ENCODE data around the gene NPC1. TPM values are rescaled to one million over a fixed set of nuclear protein-coding genes. Genes with fewer than 3 reads are reported as not detected.

Gene NPC1
- total RNA-seq, 1 donor from 2014 or later = 42.0 TPM

DNA sequence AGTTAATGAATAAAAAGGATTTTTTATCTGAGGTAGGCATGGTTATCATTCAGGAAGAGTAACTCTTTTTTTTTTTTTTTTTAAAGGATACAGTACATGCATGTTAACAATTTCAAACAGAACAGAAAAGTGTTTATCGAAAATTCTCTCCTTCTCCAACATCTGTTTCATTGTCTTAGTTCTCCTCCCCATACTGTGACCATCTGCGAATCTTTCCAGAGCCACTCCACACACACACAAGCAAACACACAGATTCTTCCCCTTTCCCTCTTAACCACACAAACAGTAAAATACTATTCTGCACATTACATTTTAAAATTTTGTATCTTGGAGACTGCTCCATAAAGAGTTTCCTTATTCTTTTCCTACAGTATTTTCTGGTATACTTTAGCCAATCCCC lies 38.0 kb downstream of the NPC1 start:
- DNase-seq (ENCODE audit: low spot score) = no peak

DNA sequence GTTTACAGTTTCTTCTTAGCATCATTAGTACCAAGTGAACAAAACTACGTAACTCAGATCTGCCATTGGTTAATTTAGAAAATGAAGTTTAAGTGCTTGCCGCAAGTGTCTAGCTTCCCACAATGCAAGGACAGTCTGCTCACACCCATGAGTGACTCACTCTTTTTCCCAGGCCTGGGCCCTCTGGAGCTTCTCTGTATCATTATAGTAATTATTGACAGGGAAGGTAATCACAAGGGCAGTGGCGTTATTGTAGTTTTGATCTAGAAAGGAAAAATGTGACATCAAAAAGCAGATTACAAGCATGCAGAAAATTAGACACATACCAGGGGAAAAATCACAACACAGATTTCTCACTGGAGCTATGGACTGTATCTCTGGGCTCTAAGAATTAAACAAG lies 38.5 kb downstream of the NPC1 start:
- no peak for DNase-seq (ENCODE audit: low spot score)

DNA sequence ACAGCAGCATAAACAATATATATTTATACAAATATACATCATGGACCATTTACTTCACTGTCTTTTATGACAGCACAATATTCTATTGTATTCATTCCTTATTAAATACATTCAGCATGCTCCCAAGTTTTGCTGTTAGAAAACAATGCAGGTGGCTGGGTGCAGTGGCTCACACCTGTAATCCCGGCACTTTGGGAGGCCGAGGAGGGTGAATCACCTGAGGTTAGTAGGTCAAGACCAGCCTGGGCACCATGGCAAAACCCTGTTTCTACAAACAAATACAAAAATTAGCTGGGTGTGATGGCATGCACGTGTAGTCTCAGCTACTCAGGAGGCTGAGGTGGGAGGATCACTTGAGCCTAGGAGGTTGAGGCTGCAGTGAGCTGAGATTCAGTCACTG lies 39.0 kb downstream of the NPC1 start:
- no peak for DNase-seq (ENCODE audit: low spot score)

DNA sequence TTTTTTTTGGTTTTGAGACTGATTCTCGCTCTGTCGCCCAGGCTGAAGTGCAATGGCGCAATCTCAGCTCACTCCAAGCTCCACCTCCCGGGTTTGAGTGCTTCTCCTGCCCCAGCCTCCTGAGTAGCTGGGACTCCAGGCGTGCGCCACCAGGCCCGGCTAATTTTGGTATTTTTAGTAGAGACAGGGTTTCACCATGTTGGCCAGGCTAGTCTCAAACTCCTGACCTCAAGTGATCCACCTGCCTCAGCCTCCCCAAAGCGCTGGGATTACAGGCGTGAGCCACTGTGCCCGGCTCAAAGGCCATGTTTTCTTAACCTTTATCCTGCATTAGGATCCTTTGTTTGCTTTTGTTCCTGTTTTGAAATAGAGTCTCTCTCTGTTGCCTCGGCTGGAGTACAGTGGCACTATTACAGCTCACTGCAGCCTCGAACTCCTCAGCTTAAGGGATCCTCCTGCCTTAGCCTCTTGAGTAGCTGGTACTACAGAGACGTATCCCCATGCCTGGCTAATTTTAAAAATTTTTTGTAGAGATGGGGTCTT lies 41.0 kb downstream of the NPC1 start:
- DNase-seq (ENCODE audit: low spot score) = no peak

DNA sequence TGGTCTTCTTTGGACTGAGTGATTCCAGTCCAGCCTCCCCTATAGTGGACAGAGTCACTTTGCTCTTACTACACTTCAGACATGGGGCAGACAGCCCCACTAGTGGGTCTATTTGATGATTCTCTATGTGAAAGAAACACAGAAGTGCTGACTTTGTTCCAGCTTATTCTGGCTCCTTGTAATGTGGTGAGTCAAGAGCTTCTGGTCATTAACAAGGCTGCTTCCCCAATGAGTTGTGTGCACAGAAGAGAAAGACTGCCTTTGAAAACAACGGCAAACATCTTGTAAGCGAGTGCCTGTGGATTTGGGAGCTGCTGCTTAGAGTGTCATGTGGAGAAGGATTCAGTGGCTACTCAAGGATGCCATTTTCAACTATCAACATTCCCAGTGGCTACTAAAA lies 43.8 kb downstream of the NPC1 start:
- DNase-seq (ENCODE audit: low spot score) = no peak

DNA sequence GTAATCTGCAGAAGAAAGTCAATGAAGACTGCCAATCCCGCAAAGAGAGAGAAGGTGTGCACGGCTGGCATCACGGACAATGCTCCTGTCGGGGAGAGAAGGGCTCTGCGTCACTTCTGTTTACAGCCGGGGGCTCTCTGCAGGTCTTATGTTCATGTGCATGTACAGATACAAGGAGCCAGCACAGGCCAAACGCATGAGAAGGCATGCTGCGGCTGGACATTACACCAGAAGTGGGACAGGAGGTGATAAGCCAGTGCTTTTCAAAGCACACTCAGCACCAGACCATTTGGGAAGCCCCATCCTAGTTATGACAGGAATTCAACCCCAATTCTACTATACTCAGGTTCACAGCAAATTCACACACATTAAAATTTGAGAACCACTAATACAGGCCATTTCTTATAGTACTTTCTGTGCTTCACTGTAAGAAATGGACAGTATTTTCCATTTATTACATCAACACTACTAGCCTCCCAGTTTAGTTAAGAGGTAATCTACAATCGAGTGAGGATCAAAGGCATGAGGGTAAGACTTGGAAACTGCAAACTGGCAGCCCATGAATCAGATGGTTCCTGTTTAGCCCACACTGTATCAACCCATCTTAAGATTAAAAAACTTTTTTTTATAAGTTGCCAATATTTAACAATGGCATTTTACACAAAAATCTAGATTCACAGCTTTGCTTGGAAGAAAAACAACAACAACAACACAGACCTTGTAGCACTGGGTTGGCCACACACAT lies 44.8 kb downstream of the NPC1 start:
- DNase-seq (ENCODE audit: low spot score) = no peak

DNA sequence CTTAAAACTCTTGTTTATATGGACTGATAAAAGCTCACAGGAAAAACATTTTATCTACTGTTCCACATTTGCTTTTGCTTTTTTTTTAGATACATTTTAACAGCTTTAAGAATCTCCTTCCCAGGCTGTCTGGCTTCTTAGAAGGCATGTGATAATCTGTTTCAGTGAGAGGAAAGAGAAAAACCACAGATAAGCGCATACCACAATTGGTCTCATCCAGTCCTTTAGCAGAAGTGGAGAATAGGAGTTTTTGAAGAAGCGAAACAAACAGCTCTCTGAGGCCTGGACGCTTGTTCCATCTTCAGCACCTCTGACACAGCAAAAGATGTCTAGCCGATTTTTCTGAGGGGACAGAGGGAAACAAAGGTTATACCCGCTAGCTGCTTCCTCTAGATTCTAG lies 45.4 kb downstream of the NPC1 start:
- no peak for DNase-seq (ENCODE audit: low spot score)

GRCh38 chr18:23539911-23540525 lies 46.3 kb downstream of the NPC1 start:
- no peak for DNase-seq (ENCODE audit: low spot score)

DNA sequence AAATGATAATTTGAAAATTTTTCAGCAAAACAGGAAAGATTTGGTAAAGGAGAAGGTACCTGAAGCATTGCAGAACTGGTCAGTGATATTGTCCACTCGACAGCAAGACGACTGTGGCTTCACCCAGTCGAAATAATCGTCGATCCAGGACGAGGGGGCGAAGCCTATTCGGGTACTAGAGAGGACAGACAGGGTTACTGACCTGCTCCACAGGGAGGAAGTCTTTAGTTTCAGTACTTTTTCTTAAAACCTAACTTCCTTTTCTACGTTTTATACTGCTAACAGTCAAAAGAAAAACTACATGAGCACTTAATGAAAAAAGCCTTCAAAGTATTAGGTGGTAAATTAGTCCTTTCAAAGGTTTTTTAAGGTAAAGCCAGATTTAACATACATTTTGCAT lies 47.0 kb downstream of the NPC1 start:
- DNase-seq (ENCODE audit: low spot score) = no peak

DNA sequence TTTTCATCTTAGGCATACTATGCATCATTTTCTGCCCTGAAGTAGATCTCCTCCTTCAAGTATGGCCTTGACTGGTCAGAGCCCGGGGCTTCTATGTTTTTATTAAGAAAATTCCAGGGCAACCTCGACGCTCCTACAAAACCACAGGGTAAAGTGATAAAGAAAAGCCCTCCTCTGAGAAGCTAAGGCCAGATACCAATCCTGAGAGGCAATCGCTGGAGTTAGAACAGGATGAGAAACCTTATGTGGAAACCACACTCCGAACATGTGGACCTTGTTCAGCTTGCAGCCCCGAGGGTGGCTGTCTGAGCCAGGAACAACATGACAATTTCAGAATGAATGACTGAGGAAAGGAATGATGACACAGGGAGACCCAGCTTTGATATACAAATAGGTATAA lies 47.4 kb downstream of the NPC1 start:
- no peak for DNase-seq (ENCODE audit: low spot score)

DNA sequence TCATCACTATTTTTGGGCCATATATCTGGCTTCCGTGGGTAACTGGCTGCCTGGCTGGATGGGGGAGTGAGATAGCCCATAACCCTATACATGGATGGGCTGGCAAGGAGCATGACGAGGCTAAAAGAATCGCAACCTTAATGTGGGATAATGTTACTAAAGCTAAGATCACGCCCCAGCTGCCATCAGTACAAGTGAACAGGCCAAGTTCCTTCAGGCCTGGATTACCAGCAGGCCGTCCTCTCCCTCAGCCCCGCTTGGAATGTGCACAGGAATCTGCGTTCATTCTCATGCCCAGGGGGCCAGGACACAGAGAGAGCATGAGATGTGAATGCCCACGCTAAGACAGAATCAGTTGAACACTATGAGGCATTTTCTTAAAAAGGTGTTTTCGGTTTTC lies 48.3 kb downstream of the NPC1 start:
- DNase-seq (ENCODE audit: low spot score) = no peak

DNA sequence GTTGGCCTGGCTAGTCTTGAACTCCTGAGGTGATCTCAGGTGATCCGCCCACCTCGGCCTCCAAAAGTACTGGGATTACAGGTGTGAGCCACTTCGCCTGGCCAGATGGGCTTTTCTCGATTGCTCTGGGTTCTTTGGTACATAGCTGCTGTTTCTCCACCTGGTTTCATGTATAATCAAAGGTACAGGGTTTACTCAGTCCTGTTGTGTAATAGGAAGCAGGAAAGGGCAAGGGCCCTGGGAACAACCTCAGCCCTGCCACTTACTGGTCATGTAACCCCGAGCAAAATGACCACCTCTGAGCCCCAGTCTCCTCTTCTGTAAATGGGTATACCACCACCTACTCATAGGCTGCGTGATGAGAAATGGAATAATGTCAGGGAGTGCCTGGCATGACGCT lies 49.0 kb downstream of the NPC1 start:
- no peak for DNase-seq (ENCODE audit: low spot score)

DNA sequence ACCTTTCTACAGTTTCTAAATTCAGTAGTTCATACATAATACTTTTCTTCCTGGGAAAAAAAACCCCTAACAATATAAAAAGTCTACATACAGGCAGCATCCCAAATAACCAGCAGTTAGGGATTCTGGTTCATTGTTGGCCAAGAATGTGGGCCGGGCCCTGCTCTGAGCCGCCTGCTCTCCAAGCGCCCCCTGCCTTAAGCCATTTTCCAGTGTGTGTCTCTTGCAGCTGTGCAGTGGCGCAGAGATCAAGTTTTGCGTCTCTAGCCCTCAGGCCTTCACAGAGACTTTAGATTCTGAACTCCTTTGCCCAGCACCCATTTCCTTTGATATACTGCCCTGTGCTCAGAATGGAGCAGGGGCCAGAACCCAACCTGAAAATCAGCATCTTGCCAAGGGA lies 50.1 kb downstream of the NPC1 start:
- no peak for DNase-seq (ENCODE audit: low spot score)

DNA sequence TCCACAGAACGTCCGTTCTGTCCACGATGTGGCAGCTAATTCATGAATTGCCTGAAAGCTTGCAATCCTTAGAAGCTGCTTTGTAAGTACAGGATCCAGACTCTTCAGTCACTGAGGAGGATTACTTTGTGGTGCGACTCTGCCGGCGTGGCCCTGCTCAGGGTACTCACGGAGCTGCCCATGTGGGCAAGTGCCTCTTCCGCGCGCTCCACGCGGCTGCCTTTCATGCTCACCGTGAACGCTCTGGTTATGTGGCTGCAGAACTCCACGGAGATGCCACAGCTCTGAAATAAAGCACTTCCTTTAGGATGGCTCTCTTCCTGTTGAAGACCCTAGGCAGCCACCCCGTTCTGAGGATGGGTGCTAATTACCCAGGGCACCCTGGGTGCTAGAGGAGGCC lies 52.0 kb downstream of the NPC1 start:
- no peak for DNase-seq (ENCODE audit: low spot score)

DNA sequence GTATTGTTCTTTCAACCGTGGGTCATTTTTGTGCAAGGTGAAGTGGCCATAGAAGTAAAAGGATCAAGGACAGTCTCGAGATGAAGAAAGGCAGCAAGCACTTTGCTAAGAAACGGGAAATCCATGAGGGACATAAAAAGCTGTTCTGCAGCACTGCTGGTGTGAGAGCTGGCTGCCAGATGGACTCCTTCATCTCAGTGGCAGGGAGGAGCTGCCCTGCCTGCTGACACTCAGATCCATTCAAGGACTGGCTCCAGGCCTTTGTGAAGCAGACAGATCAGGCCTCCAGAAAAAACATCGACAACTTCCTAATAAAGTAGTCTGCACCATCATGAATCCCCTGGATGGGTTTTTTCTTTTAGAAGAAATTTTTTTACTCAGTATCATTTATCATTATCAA lies 53.5 kb downstream of the NPC1 start:
- no peak for DNase-seq (ENCODE audit: low spot score)

DNA sequence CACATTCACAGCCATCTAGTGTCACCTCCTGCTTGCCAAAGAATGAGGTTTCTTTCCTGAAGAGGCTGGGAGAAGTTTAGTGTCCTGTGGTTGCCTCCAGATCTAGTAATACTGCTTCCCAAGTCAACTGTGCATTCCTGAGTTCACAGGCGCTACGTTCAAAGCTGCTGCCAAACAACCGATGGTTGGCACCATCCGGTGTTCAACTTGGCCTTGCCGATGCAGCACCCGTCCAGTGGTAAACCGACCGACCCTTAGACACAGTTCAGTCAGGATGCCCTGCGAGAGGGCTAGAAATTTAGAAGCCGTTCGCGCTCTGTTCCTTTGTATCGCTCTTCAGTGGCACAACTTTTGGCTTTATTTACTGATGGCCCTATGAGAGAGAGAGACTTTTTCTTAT lies 54.4 kb downstream of the NPC1 start:
- DNase-seq (ENCODE audit: low spot score) = no peak

DNA sequence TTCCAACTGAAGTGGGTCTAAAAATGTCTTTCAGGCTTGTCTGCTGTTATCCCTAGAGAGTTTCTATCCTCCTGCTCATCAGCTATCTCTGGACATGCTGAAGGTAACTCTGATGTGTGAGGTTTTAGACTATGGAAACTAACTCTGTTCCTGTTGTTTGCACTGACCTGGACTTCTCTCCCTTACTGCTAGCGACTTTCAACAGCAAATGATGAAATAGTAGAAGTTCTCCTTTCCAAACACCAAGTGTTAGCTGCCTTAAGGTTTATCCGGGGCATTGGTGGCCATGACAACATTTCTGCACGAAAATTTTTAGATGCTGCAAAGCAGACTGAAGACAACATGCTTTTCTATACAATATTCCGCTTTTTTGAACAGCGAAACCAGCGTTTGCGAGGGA lies 56.1 kb downstream of the NPC1 start:
- DNase-seq (ENCODE audit: low spot score) = no peak

DNA sequence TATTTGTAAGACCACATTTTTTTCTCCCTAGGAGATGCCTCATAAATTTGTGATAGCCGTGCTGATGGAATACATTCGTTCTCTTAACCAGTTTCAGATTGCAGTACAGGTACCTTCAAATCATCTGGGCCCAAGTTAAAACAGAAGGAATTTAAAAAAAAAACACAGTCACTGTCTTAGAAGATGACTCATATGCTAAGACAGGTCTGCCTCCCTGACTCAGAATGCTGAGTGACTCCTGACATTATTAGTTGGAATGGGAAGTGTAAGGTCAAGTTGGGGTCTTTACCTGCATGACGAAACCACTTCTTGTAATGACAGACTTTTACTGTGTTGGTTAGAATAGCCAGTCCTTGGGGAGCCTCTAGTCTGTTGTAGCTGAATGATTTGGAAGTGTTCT lies 56.7 kb downstream of the NPC1 start:
- no peak for DNase-seq (ENCODE audit: low spot score)

DNA sequence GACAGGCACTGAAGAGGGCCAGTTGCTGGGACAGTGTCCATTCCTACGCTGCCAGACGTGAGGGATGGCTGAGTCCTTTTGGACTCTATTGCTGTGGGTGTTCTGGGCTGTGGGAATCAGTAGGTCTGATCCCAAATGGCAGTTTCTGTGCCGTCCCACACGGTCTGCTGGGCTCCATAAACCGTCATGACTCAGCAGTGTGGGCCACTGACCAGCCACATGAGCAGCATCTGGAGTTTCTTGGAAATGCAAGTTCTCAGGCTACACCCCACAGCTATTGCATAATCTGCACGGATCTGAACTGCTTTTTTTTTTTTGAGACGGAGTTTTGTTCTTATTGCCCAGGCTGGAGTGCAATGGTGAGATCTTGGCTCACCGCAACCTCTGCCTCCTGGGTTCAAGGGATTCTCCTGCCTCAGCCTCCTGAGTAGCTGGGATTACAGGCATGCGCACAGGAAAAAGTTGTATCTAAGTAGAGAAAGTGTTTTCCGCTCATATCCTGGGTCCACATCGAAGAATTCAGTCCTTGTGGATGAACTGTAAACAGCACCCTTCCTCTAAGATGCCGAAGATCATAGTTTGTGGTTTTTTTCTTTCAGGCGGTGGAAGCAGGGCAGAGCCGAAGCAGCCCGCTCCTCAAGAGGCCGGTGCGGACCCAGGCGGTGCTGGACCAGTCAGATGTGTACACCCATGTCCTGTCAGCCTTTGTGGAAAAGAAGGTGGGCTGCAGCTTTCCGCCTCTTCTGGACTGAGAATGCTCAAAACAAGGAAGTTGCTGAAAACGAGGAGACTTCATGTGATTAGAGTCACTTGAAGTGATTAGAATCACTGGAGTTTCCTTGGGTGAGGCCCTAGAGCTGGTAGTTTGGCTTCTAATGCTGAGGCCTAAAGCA lies 57.5 kb downstream of the NPC1 start:
- DNase-seq (ENCODE audit: low spot score) = no peak

GRCh38 chr18:23526501-23527063 lies 59.7 kb downstream of the NPC1 start:
- DNase-seq (ENCODE audit: low spot score) = no peak

DNA sequence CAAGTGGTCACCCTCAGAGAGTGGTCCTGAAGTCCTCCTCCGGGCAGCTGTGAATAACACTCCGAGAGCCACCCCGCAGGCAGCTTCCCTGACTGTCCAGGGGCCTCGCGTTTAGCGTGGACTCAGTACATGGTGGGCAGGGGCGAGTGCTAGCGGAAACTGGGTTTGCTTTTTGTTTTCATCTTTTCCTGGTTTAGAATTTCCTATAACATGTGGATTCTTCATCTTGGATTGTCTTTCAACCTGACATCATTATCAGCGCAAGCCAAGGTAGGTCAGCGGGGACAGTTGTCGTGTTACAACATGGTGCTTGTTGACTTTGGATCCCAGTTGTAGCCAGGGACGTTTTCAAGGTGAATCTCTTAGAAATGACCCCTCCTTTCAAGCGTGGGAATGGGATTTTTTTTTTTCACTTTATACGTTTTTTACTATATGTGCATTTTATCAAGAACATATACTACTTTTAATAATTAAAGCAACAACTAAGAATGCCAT lies 62.0 kb downstream of the NPC1 start:
- no peak for DNase-seq (ENCODE audit: low spot score)

Data from ureter (tissue), 1 donor.